ENCODE data around the gene MIEN1. TPM values are rescaled to one million over a fixed set of nuclear protein-coding genes. Genes with fewer than 3 reads are reported as not detected.

Gene MIEN1
- total RNA-seq, 1 donor from 2014 or later = 38.9 TPM

- DNase-seq (ENCODE audit: low read depth) = no peak
- H4K20me1 ChIP-seq (ENCODE audit: insufficient read depth, low read length) = peaks cover 56% of the 10 kb centered on the region
- peak overlapping the region; percentile 70 for H3K4me3 ChIP-seq (ENCODE audit: insufficient read depth, low read depth, low read length)
- Mint-ChIP-seq H3K36me3 (ENCODE audit: low read depth, unreplicated experiment) (peaks cover 4% of the 10 kb centered on the region), H3K27me3 (ENCODE audit: low read depth, unreplicated experiment) (no peaks in the 10 kb centered on the region), H3K9me3 (ENCODE audit: unreplicated experiment) (no peaks in the 10 kb centered on the region), H3K4me3 (ENCODE audit: unreplicated experiment) (peak overlapping the region; percentile 92), H3K4me1 (ENCODE audit: low read depth, unreplicated experiment) (peaks cover 18% of the 10 kb centered on the region), H3K27ac (ENCODE audit: unreplicated experiment) (peak overlapping the region; percentile 26)
- no peak for FAIRE-seq
- H3K36me3 ChIP-seq (ENCODE audit: insufficient read depth, low read length) = peaks cover 3% of the 10 kb centered on the region
- H3K79me2 ChIP-seq (ENCODE audit: insufficient read depth, low read length) = peaks cover 61% of the 10 kb centered on the region
- peaks cover 22% of the 10 kb centered on the region for H3K4me1 ChIP-seq (ENCODE audit: insufficient read depth, low read length)
- TF ChIP-seq CTCF (IDR thresholded peaks at IDR 0.05; ENCODE audit: insufficient read depth, low read depth, low read length) (no peak), EZH2 (IDR thresholded peaks at IDR 0.05; ENCODE audit: insufficient read depth, low read length) (no peak)
- H3K9ac ChIP-seq (ENCODE audit: low read length) = peak overlapping the region; percentile 85
- no peaks in the 10 kb centered on the region for H3K27me3 ChIP-seq (ENCODE audit: insufficient read depth, low read length)
- no peak overlapping the region for H2AFZ ChIP-seq (ENCODE audit: low read depth, low read length)
- no peak overlapping the region for H3K27ac ChIP-seq (ENCODE audit: low read depth, low read length)
- H3K9me3 ChIP-seq (ENCODE audit: insufficient read depth, low read depth, low read length) = no peaks in the 10 kb centered on the region
- peak overlapping the region; percentile 93 for H3K4me2 ChIP-seq (ENCODE audit: low read length)
Measured at GRCh38 chr17:39701012-39701783, 29.1 kb downstream of the MIEN1 start.

GRCh38 chr17:39700148-39700987 is 30.0 kb downstream of the MIEN1 start:
- FAIRE-seq = no peak
- no peak overlapping the region for H3K27ac ChIP-seq (ENCODE audit: low read depth, low read length)
- peaks cover 19% of the 10 kb centered on the region for H3K4me1 ChIP-seq (ENCODE audit: insufficient read depth, low read length)
- no peaks in the 10 kb centered on the region for H3K27me3 Mint-ChIP-seq (ENCODE audit: low read depth, unreplicated experiment)
- H3K27ac Mint-ChIP-seq (ENCODE audit: unreplicated experiment) = peak overlapping the region; percentile 26
- H3K79me2 ChIP-seq (ENCODE audit: insufficient read depth, low read length) = peaks cover 53% of the 10 kb centered on the region
- peak overlapping the region; percentile 85 for H3K9ac ChIP-seq (ENCODE audit: low read length)
- peaks cover 48% of the 10 kb centered on the region for H4K20me1 ChIP-seq (ENCODE audit: insufficient read depth, low read length)
- H3K4me1 Mint-ChIP-seq (ENCODE audit: low read depth, unreplicated experiment) = peaks cover 22% of the 10 kb centered on the region
- peak overlapping the region; percentile 92 for H3K4me3 Mint-ChIP-seq (ENCODE audit: unreplicated experiment)
- peaks cover 4% of the 10 kb centered on the region for H3K36me3 Mint-ChIP-seq (ENCODE audit: low read depth, unreplicated experiment)
- H3K4me3 ChIP-seq (ENCODE audit: insufficient read depth, low read depth, low read length) = peak overlapping the region; percentile 70
- no peaks in the 10 kb centered on the region for H3K27me3 ChIP-seq (ENCODE audit: insufficient read depth, low read length)
- no peaks in the 10 kb centered on the region for H3K9me3 Mint-ChIP-seq (ENCODE audit: unreplicated experiment)
- peak overlapping the region; percentile 93 for H3K4me2 ChIP-seq (ENCODE audit: low read length)
- peak overlapping the region; percentile 75 for H2AFZ ChIP-seq (ENCODE audit: low read depth, low read length)
- DNase-seq (ENCODE audit: low read depth) = no peak
- H3K9me3 ChIP-seq (ENCODE audit: insufficient read depth, low read depth, low read length) = no peaks in the 10 kb centered on the region
- peaks cover 3% of the 10 kb centered on the region for H3K36me3 ChIP-seq (ENCODE audit: insufficient read depth, low read length)
- TF ChIP-seq EZH2 (IDR thresholded peaks at IDR 0.05; ENCODE audit: insufficient read depth, low read length) = no peak
- TF ChIP-seq CTCF (IDR thresholded peaks at IDR 0.05; ENCODE audit: insufficient read depth, low read depth, low read length) = no peak
